Measurements from ENCODE around the gene EP400.
"Not testable (repeated sequence)": the region's sequence is repeated elsewhere in the genome, so short reads cannot be mapped to it uniquely, and the experiment has no call there.

Gene EP400

GRCh38 chr12:131947482-131948027 is 2.2 kb upstream of the EP400 start:
- peaks cover 9% of the 10 kb centered on the region for H3K79me1 ChIP-seq (ENCODE audit: low read depth, low read length)
- no peak overlapping the region for H3K4me3 ChIP-seq (ENCODE audit: low read length in 2 of 2)
- H3K14ac ChIP-seq (ENCODE audit: low read length), result no peak overlapping the region
- H2BK120ac ChIP-seq (ENCODE audit: low read depth, low read length), result no peak overlapping the region
- peaks cover 2% of the 10 kb centered on the region in 2 donors for H3K4me1 ChIP-seq (ENCODE audit: control insufficient read depth in 2 of 2, insufficient read depth in 1 of 2, low read depth in 1 of 2, low read length in 2 of 2)
- no peak overlapping the region for H2BK5ac ChIP-seq (ENCODE audit: low read length)
- H3K27me3 ChIP-seq (ENCODE audit: control insufficient read depth in 3 of 3, insufficient read depth in 3 of 3, low read depth in 1 of 3, low read length in 3 of 3), result peaks cover 0 to 2% (median 0%) of the 10 kb centered on the region in 3 experiments
- no peak overlapping the region for H4K91ac ChIP-seq (ENCODE audit: low read depth, low read length, poor library complexity)
- H2BK12ac ChIP-seq (ENCODE audit: low read length), result no peak overlapping the region
- WGBS, 2 donors (ENCODE audit: extremely low coverage in 2 of 2, insufficient read length in 2 of 2, insufficient replicate concordance in 1 of 2), result no CpG with 5 or more reads among the region's 8 CpGs
- H3K4me2 ChIP-seq (ENCODE audit: insufficient read depth, low read length, poor library complexity, severe bottlenecking), result no peak overlapping the region
- H3K27ac ChIP-seq (replicated peaks; ENCODE audit: low read length), result no peak overlapping the region
- peaks cover 18 to 30% of the 10 kb centered on the region in 2 donors for H3K36me3 ChIP-seq (replicated peaks in 1 of 2; ENCODE audit: control insufficient read depth in 2 of 2, insufficient read depth in 2 of 2, low read length in 2 of 2)
- H3K9me3 ChIP-seq (replicated peaks in 1 of 2; ENCODE audit: control insufficient read depth in 2 of 2, insufficient read depth in 1 of 2, low read depth in 1 of 2, low read length in 2 of 2), result peaks cover 0 to 4% of the 10 kb centered on the region in 2 donors
- H3K4ac ChIP-seq (ENCODE audit: low read length), result no peak overlapping the region
- no peak overlapping the region for H3K9ac ChIP-seq (ENCODE audit: low read depth, low read length, poor library complexity)
- H2BK15ac ChIP-seq (ENCODE audit: low read length), result no peak overlapping the region
- no peak overlapping the region for H3K18ac ChIP-seq (ENCODE audit: low read length)
- H2AFZ ChIP-seq (ENCODE audit: low read length), result peak overlapping the region; percentile 66
- H3K23ac ChIP-seq (ENCODE audit: low read depth, low read length, poor library complexity), result no peak overlapping the region
- H4K8ac ChIP-seq (ENCODE audit: low read depth, low read length), result no peak overlapping the region
- no peak for DNase-seq (ENCODE audit: low spot score)
- H2AK5ac ChIP-seq (ENCODE audit: low read depth, low read length), result no peak overlapping the region

GRCh38 chr12:131948166-131948712 is 1.5 kb upstream of the EP400 start:
- Histone ChIP-seq H3K9me3 (replicated peaks in 1 of 2; ENCODE audit: control insufficient read depth in 2 of 2, insufficient read depth in 1 of 2, low read depth in 1 of 2, low read length in 2 of 2) (peaks cover 0 to 4% of the 10 kb centered on the region in 2 donors), H3K27me3 (ENCODE audit: control insufficient read depth in 3 of 3, insufficient read depth in 3 of 3, low read depth in 1 of 3, low read length in 3 of 3) (peaks cover 0 to 2% (median 0%) of the 10 kb centered on the region in 3 experiments), H4K8ac (ENCODE audit: low read depth, low read length) (no peak overlapping the region), H3K23ac (ENCODE audit: low read depth, low read length, poor library complexity) (no peak overlapping the region), H3K4me3 (ENCODE audit: low read length in 2 of 2) (no peak overlapping the region), H3K27ac (replicated peaks; ENCODE audit: low read length) (no peak overlapping the region), H2BK120ac (ENCODE audit: low read depth, low read length) (no peak overlapping the region), H4K91ac (ENCODE audit: low read depth, low read length, poor library complexity) (no peak overlapping the region), H2AK5ac (ENCODE audit: low read depth, low read length) (no peak overlapping the region), H3K9ac (ENCODE audit: low read depth, low read length, poor library complexity) (no peak overlapping the region), H3K36me3 (replicated peaks in 1 of 2; ENCODE audit: control insufficient read depth in 2 of 2, insufficient read depth in 2 of 2, low read length in 2 of 2) (peaks cover 13 to 29% of the 10 kb centered on the region in 2 donors), H3K4me1 (ENCODE audit: control insufficient read depth in 2 of 2, insufficient read depth in 1 of 2, low read depth in 1 of 2, low read length in 2 of 2) (peaks cover 2% of the 10 kb centered on the region in 2 donors), H3K4ac (ENCODE audit: low read length) (no peak overlapping the region), H2BK5ac (ENCODE audit: low read length) (no peak overlapping the region), H3K79me1 (ENCODE audit: low read depth, low read length) (peaks cover 6% of the 10 kb centered on the region), H3K14ac (ENCODE audit: low read length) (no peak overlapping the region), H2BK15ac (ENCODE audit: low read length) (no peak overlapping the region), H3K4me2 (ENCODE audit: insufficient read depth, low read length, poor library complexity, severe bottlenecking) (no peak overlapping the region), H3K18ac (ENCODE audit: low read length) (no peak overlapping the region), H2BK12ac (ENCODE audit: low read length) (no peak overlapping the region), H2AFZ (ENCODE audit: low read length) (no peak overlapping the region)
- DNase-seq (ENCODE audit: low spot score), result no peak
- WGBS, 2 donors (ENCODE audit: extremely low coverage in 2 of 2, insufficient read length in 2 of 2, insufficient replicate concordance in 1 of 2), result no CpG with 5 or more reads among the region's 1 CpG

- not testable (repeated sequence) for H3K9ac ChIP-seq (ENCODE audit: low read depth, low read length, poor library complexity); H2BK12ac ChIP-seq (ENCODE audit: low read length); H3K4me1 ChIP-seq (ENCODE audit: control insufficient read depth in 2 of 2, insufficient read depth in 1 of 2, low read depth in 1 of 2, low read length in 2 of 2); H2BK120ac ChIP-seq (ENCODE audit: low read depth, low read length); H3K23ac ChIP-seq (ENCODE audit: low read depth, low read length, poor library complexity); H3K9me3 ChIP-seq (replicated peaks in 1 of 2; ENCODE audit: control insufficient read depth in 2 of 2, insufficient read depth in 1 of 2, low read depth in 1 of 2, low read length in 2 of 2); H3K27me3 ChIP-seq (ENCODE audit: control insufficient read depth in 3 of 3, insufficient read depth in 3 of 3, low read depth in 1 of 3, low read length in 3 of 3); H4K91ac ChIP-seq (ENCODE audit: low read depth, low read length, poor library complexity); H3K18ac ChIP-seq (ENCODE audit: low read length); H3K4ac ChIP-seq (ENCODE audit: low read length); H3K79me1 ChIP-seq (ENCODE audit: low read depth, low read length); H3K27ac ChIP-seq (replicated peaks; ENCODE audit: low read length); H2AK5ac ChIP-seq (ENCODE audit: low read depth, low read length); H3K14ac ChIP-seq (ENCODE audit: low read length); H4K8ac ChIP-seq (ENCODE audit: low read depth, low read length); H2BK15ac ChIP-seq (ENCODE audit: low read length); DNase-seq (ENCODE audit: low spot score)
- Histone ChIP-seq H3K4me2 (ENCODE audit: insufficient read depth, low read length, poor library complexity, severe bottlenecking) (peak overlapping the region; percentile 78), H2AFZ (ENCODE audit: low read length) (peak overlapping the region; percentile 89), H2BK5ac (ENCODE audit: low read length) (peak overlapping the region; percentile 56), H3K4me3 (ENCODE audit: low read length in 2 of 2) (peak overlapping the region in 1 of 2 donors; percentile 78), H3K36me3 (replicated peaks in 1 of 2; ENCODE audit: control insufficient read depth in 2 of 2, insufficient read depth in 2 of 2, low read length in 2 of 2) (peaks cover 9 to 27% of the 10 kb centered on the region in 2 donors)
- no CpG with 5 or more reads among the region's 23 CpGs for WGBS, 2 donors (ENCODE audit: extremely low coverage in 2 of 2, insufficient read length in 2 of 2, insufficient replicate concordance in 1 of 2)
Observed at GRCh38 chr12:131948713-131949430, 870 bp upstream of the EP400 start.
